ENCODE measurements around the gene TBC1D22A. TPM values are rescaled to one million over a fixed set of nuclear protein-coding genes. Genes with fewer than 3 reads are reported as not detected.

TBC1D22A gene
- polyA plus RNA-seq, 1 of the 3 experiments (the other 2 are of a cell fraction): 16.5 TPM

DNA sequence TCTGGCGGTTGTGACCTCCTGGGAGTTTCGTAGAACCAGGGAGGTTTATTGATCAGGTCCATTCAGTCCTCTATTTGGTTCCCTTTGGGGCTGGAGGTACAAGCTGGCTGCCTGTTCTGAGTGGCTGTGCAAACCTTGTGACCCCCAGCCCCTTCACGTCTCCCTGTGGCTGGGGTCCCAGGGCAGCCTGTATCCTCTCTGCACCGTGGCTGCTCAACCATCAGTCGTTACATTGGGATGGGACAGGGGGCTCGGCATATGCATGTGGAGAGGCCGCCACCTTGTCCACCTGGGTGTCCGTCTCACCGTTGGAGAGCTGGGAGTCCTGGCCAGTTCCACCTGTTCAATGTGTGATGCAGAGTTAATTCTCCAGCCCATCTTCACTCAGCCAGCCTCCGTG, 195.7 kb downstream of the TBC1D22A start:
- Histone ChIP-seq H3K9me3 (no peaks in the 10 kb centered on the region), H3K4me2 (no peak overlapping the region), H3K4me3 (ENCODE audit: low read depth in 2 of 2, low read length in 1 of 2) (no peak overlapping the region), H3K27me3 (ENCODE audit: insufficient read depth) (no peaks in the 10 kb centered on the region), H3F3A (replicated peaks; ENCODE audit: insufficient read depth) (no peaks in the 10 kb centered on the region), H3K9me2 (no peaks in the 10 kb centered on the region), H3K27ac (ENCODE audit: low read depth in 2 of 2, low read length in 1 of 2) (no peak overlapping the region), H4K20me1 (ENCODE audit: insufficient read depth) (no peaks in the 10 kb centered on the region), H2AFZ (ENCODE audit: low read depth) (no peak overlapping the region), H3K4me1 (ENCODE audit: control insufficient read depth in 1 of 2, insufficient read depth in 2 of 2, low read depth in 1 of 2, low read length in 1 of 2) (peaks cover 0 to 1% of the 10 kb centered on the region in 2 experiments; a peak in 1 of 4 replicates), H3K9ac (no peak overlapping the region), H3K79me2 (ENCODE audit: insufficient read depth) (no peaks in the 10 kb centered on the region), H3K36me3 (replicated peaks in 1 of 2; ENCODE audit: control insufficient read depth in 1 of 2, insufficient read depth in 2 of 2, low read length in 1 of 2) (no peaks in the 10 kb centered on the region)
- ChIA-PET CTCF (interaction anchor here (0.7 kb wide), 1 partner anchor 160 kb away, joined by 3 read pairs; no protein-coding TSS in a partner anchor), POLR2A (no interaction called here)
- no peak for DNase-seq
- TF ChIP-seq MXI1 (IDR thresholded peaks at IDR 0.05; ENCODE audit: low read depth, low read length) (no peak), YY1 (IDR thresholded peaks at IDR 0.05; ENCODE audit: low read depth) (no peak), FOXJ3 (CRISPR knock-in tag; IDR thresholded peaks at IDR 0.05) (no peak), RFX5 (IDR thresholded peaks at IDR 0.05; ENCODE audit: low read length) (no peak), NFIC (IDR thresholded peaks at IDR 0.05; ENCODE audit: borderline replicate concordance) (no peak), GATA2 (CRISPR knock-in tag; IDR thresholded peaks at IDR 0.05) (no peak), RAD21 (IDR thresholded peaks at IDR 0.05; ENCODE audit: low read length) (no peak), NRF1 (IDR thresholded peaks at IDR 0.05; ENCODE audit: low read depth, low read length) (no peak), SIN3A (IDR thresholded peaks at IDR 0.05; ENCODE audit: borderline replicate concordance, low read depth, low read length) (no peak), MEF2A (IDR thresholded peaks at IDR 0.05; ENCODE audit: borderline replicate concordance, low read depth) (no peak), TEAD4 (IDR thresholded peaks at IDR 0.05; ENCODE audit: borderline replicate concordance, insufficient read depth) (no peak), JUND (IDR thresholded peaks at IDR 0.05) (no peak), RCOR1 (IDR thresholded peaks at IDR 0.05; ENCODE audit: low read length) (no peak), TAF1 (IDR thresholded peaks at IDR 0.05; ENCODE audit: borderline replicate concordance, low read depth, low read length) (no peak), RXRA (IDR thresholded peaks at IDR 0.05; ENCODE audit: borderline replicate concordance, low read depth) (no peak)
- TF ChIP-seq, protein P1, sequence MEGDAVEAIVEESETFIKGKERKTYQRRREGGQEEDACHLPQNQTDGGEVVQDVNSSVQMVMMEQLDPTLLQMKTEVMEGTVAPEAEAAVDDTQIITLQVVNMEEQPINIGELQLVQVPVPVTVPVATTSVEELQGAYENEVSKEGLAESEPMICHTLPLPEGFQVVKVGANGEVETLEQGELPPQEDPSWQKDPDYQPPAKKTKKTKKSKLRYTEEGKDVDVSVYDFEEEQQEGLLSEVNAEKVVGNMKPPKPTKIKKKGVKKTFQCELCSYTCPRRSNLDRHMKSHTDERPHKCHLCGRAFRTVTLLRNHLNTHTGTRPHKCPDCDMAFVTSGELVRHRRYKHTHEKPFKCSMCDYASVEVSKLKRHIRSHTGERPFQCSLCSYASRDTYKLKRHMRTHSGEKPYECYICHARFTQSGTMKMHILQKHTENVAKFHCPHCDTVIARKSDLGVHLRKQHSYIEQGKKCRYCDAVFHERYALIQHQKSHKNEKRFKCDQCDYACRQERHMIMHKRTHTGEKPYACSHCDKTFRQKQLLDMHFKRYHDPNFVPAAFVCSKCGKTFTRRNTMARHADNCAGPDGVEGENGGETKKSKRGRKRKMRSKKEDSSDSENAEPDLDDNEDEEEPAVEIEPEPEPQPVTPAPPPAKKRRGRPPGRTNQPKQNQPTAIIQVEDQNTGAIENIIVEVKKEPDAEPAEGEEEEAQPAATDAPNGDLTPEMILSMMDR (IDR thresholded peaks at IDR 0.05): no peak
- WGBS (ENCODE audit: low lambda C conversion rate): 100% methylated on average over 1 of the region's 10 CpGs

DNA sequence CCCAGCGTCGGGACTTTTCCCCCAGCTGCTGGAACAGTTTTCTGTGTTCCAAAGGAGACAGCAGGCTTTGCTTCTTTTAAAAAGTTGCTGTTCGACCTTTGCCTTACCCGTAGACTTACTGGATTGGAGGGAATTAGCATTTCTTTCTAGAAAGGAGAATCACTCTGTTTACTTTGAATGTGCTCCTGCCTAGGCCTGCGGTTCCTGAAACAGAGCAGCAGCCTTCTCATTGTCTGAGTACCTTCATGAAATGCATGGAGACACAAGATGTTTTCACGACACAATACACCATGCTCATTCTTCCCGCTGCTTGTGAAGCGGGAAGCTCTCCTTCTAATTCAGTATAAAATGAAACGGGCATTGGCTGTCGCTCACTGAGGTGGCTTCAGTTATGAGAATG, 196.2 kb downstream of the TBC1D22A start:
- H4K20me1 ChIP-seq (ENCODE audit: insufficient read depth): no peaks in the 10 kb centered on the region
- ChIA-PET POLR2A (no interaction called here), CTCF (interaction anchor here (0.7 to 0.9 kb wide), 2 partner anchors 8 to 160 kb away, joined by 3 to 4 read pairs; no protein-coding TSS in a partner anchor)
- H3K9me2 ChIP-seq: no peaks in the 10 kb centered on the region
- H3K4me3 ChIP-seq (ENCODE audit: low read depth in 2 of 2, low read length in 1 of 2): no peak overlapping the region
- 94% methylated on average over 10 of the region's 10 CpGs for WGBS (ENCODE audit: low lambda C conversion rate)
- no peaks in the 10 kb centered on the region for H3K27me3 ChIP-seq (ENCODE audit: insufficient read depth)
- no peak overlapping the region for H2AFZ ChIP-seq (ENCODE audit: low read depth)
- H3K9me3 ChIP-seq: no peaks in the 10 kb centered on the region
- H3K36me3 ChIP-seq (replicated peaks in 1 of 2; ENCODE audit: control insufficient read depth in 1 of 2, insufficient read depth in 2 of 2, low read length in 1 of 2): no peaks in the 10 kb centered on the region
- no peak overlapping the region for H3K27ac ChIP-seq (ENCODE audit: low read depth in 2 of 2, low read length in 1 of 2)
- no peak overlapping the region for H3K9ac ChIP-seq
- DNase-seq: no peak
- no peak overlapping the region for H3K4me2 ChIP-seq
- peaks cover 0 to 6% of the 10 kb centered on the region in 2 experiments; a peak in 1 of 4 replicates for H3K4me1 ChIP-seq (ENCODE audit: control insufficient read depth in 1 of 2, insufficient read depth in 2 of 2, low read depth in 1 of 2, low read length in 1 of 2)
- no peaks in the 10 kb centered on the region for H3K79me2 ChIP-seq (ENCODE audit: insufficient read depth)
- H3F3A ChIP-seq (replicated peaks; ENCODE audit: insufficient read depth): no peaks in the 10 kb centered on the region
- TF ChIP-seq TCF12 (IDR thresholded peaks at IDR 0.05) (no peak), RCOR1 (IDR thresholded peaks at IDR 0.05; ENCODE audit: low read length) (no peak), MEF2A (IDR thresholded peaks at IDR 0.05; ENCODE audit: borderline replicate concordance, low read depth) (no peak), FOSL2 (IDR thresholded peaks at IDR 0.05; ENCODE audit: borderline replicate concordance, low read depth) (no peak), POLR2AphosphoS5 (IDR thresholded peaks at IDR 0.05; ENCODE audit: low read depth, low read length) (no peak)
- TF ChIP-seq, protein P2, sequence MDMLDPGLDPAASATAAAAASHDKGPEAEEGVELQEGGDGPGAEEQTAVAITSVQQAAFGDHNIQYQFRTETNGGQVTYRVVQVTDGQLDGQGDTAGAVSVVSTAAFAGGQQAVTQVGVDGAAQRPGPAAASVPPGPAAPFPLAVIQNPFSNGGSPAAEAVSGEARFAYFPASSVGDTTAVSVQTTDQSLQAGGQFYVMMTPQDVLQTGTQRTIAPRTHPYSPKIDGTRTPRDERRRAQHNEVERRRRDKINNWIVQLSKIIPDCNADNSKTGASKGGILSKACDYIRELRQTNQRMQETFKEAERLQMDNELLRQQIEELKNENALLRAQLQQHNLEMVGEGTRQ (IDR thresholded peaks at IDR 0.05; ENCODE audit: borderline replicate concordance, low read depth, low read length): no peak
- TF ChIP-seq, protein P1 (IDR thresholded peaks at IDR 0.05): no peak
- TF ChIP-seq, protein P3, sequence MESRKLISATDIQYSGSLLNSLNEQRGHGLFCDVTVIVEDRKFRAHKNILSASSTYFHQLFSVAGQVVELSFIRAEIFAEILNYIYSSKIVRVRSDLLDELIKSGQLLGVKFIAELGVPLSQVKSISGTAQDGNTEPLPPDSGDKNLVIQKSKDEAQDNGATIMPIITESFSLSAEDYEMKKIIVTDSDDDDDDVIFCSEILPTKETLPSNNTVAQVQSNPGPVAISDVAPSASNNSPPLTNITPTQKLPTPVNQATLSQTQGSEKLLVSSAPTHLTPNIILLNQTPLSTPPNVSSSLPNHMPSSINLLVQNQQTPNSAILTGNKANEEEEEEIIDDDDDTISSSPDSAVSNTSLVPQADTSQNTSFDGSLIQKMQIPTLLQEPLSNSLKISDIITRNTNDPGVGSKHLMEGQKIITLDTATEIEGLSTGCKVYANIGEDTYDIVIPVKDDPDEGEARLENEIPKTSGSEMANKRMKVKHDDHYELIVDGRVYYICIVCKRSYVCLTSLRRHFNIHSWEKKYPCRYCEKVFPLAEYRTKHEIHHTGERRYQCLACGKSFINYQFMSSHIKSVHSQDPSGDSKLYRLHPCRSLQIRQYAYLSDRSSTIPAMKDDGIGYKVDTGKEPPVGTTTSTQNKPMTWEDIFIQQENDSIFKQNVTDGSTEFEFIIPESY (IDR thresholded peaks at IDR 0.05; ENCODE audit: borderline replicate concordance, low read depth): no peak
- TF ChIP-seq, protein P4, sequence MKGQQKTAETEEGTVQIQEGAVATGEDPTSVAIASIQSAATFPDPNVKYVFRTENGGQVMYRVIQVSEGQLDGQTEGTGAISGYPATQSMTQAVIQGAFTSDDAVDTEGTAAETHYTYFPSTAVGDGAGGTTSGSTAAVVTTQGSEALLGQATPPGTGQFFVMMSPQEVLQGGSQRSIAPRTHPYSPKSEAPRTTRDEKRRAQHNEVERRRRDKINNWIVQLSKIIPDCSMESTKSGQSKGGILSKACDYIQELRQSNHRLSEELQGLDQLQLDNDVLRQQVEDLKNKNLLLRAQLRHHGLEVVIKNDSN (IDR thresholded peaks at IDR 0.05; ENCODE audit: borderline replicate concordance, low read depth): no peak
